ENCODE results near the gene LIME1. TPM values are rescaled to one million over a fixed set of nuclear protein-coding genes. Genes with fewer than 3 reads are reported as not detected.

The LIME1 gene
- total RNA-seq, 2 experiments from 2014 or later, result 7.3 to 10.2 TPM

- DNase-seq (no peak), ATAC-seq (no peak)
- H3K27me3 Mint-ChIP-seq, result no peaks in the 10 kb centered on the region
- H3K27ac Mint-ChIP-seq, result no peak overlapping the region
- peaks cover 15% of the 10 kb centered on the region for H3K36me3 Mint-ChIP-seq (ENCODE audit: low read depth)
- H3K4me3 Mint-ChIP-seq, result peak overlapping the region; percentile 49
- no peaks in the 10 kb centered on the region for H3K9me3 Mint-ChIP-seq (ENCODE audit: low read depth)
- intact Hi-C loops (cut with DNase I, micrococcal nuclease), result no loop called here
- CTCF ChIA-PET, result no interaction called here
- POLR2A ChIA-PET, result no interaction called here
- H3K4me1 Mint-ChIP-seq, result peaks cover 14% of the 10 kb centered on the region
These were observed 43.3 kb upstream of the LIME1 start for GRCh38 chr20:63693083-63693732.

GRCh38 chr20:63693733-63694583 is 42.5 kb upstream of the LIME1 start:
- H3K4me1 Mint-ChIP-seq, result peaks cover 19% of the 10 kb centered on the region
- CTCF ChIA-PET, result no interaction called here
- POLR2A ChIA-PET, result no interaction called here
- ATAC-seq (no peak), DNase-seq (no peak)
- H3K36me3 Mint-ChIP-seq (ENCODE audit: low read depth), result peaks cover 15% of the 10 kb centered on the region
- intact Hi-C loops (cut with DNase I, micrococcal nuclease), result no loop called here
- no peaks in the 10 kb centered on the region for H3K9me3 Mint-ChIP-seq (ENCODE audit: low read depth)
- H3K27me3 Mint-ChIP-seq, result no peaks in the 10 kb centered on the region
- H3K4me3 Mint-ChIP-seq, result peak overlapping the region; percentile 49
- no peak overlapping the region for H3K27ac Mint-ChIP-seq

- Mint-ChIP-seq H3K4me1 (peaks cover 24% of the 10 kb centered on the region), H3K4me3 (no peak overlapping the region), H3K9me3 (ENCODE audit: low read depth) (no peaks in the 10 kb centered on the region), H3K27ac (no peak overlapping the region), H3K27me3 (no peaks in the 10 kb centered on the region), H3K36me3 (ENCODE audit: low read depth) (peaks cover 15% of the 10 kb centered on the region)
- intact Hi-C loops (cut with DNase I, micrococcal nuclease), result loop anchor here in 1 of 2 experiments (5.0 kb wide), 1 partner anchor 42 kb away; the partner anchor contains the start of genes LIME1 and SLC2A4RG
- peak; percentile 5 for DNase-seq
- ATAC-seq, result no peak
- ChIA-PET CTCF (no interaction called here), POLR2A (no interaction called here)
These were observed 41.7 kb upstream of the LIME1 start for GRCh38 chr20:63694584-63695423.

- Mint-ChIP-seq H3K27me3 (no peaks in the 10 kb centered on the region), H3K4me3 (no peak overlapping the region), H3K27ac (no peak overlapping the region), H3K36me3 (ENCODE audit: low read depth) (peaks cover 13% of the 10 kb centered on the region), H3K4me1 (peaks cover 29% of the 10 kb centered on the region), H3K9me3 (ENCODE audit: low read depth) (no peaks in the 10 kb centered on the region)
- ATAC-seq (no peak), DNase-seq (peak; percentile 10)
- ChIA-PET POLR2A (interaction anchor here (0.7 kb wide), 1 partner anchor 764 kb away, joined by 3 read pairs; no protein-coding TSS in a partner anchor), CTCF (interaction anchor here (0.9 kb wide), 1 partner anchor 12 kb away, joined by 3 read pairs; the partner anchor contains the start of genes ARFRP1 and ZGPAT)
- intact Hi-C loops (cut with DNase I, micrococcal nuclease), result loop anchor here in 1 of 2 experiments (5.0 kb wide), 1 partner anchor 42 kb away; the partner anchor contains the start of genes LIME1 and SLC2A4RG
These were observed 40.8 kb upstream of the LIME1 start for GRCh38 chr20:63695424-63696305.

- ChIA-PET CTCF (interaction anchor here (0.9 kb wide), 1 partner anchor 11 kb away, joined by 3 read pairs; the partner anchor contains the start of genes ARFRP1 and ZGPAT), POLR2A (interaction anchor here (0.7 kb wide), 1 partner anchor 764 kb away, joined by 3 read pairs; no protein-coding TSS in a partner anchor)
- Mint-ChIP-seq H3K9me3 (ENCODE audit: low read depth) (no peaks in the 10 kb centered on the region), H3K27me3 (no peaks in the 10 kb centered on the region), H3K27ac (no peak overlapping the region), H3K36me3 (ENCODE audit: low read depth) (peaks cover 12% of the 10 kb centered on the region), H3K4me3 (no peak overlapping the region), H3K4me1 (peaks cover 29% of the 10 kb centered on the region)
- ATAC-seq, result peak; percentile 33
- DNase-seq, result peak; percentile 59
- intact Hi-C loops (cut with DNase I, micrococcal nuclease), result loop anchor here in 1 of 2 experiments (5.0 kb wide), 1 partner anchor 41 kb away; the partner anchor contains the start of genes LIME1 and SLC2A4RG
These were observed 40.2 kb upstream of the LIME1 start for GRCh38 chr20:63696306-63696627.

GRCh38 chr20:63696628-63697356 is 39.7 kb upstream of the LIME1 start, which contains the start of gene TNFRSF6B:
Gene TNFRSF6B (plus strand): TSS chr20:63696652. CDS start chr20:63696768, 116 bp downstream.
- CTCF ChIA-PET, result interaction anchor here (1.1 to 1.6 kb wide), 2 partner anchors 55 to 89 kb away, joined by 3 to 4 read pairs; no protein-coding TSS in a partner anchor
- peak within 1 kb of the TSS; percentile 23 for H3K4me3 Mint-ChIP-seq
- DNase-seq, result peak; percentile 49
- no peaks in the 10 kb centered on the region for H3K9me3 Mint-ChIP-seq (ENCODE audit: low read depth)
- intact Hi-C loops (cut with DNase I, micrococcal nuclease), result loop anchor here in 1 of 2 experiments (5.0 kb wide), 1 partner anchor 41 kb away; the partner anchor contains the start of genes LIME1 and SLC2A4RG
- H3K36me3 Mint-ChIP-seq (ENCODE audit: low read depth), result peaks cover 8% of the 10 kb centered on the region
- no peak within 1 kb of the TSS for H3K27ac Mint-ChIP-seq
- no peaks in the 10 kb centered on the region for H3K27me3 Mint-ChIP-seq
- POLR2A ChIA-PET, result interaction anchor here (0.6 to 0.9 kb wide), 3 partner anchors 10 to 765 kb away, joined by 3 to 5 read pairs (median 3); no protein-coding TSS in a partner anchor
- peak; percentile 18 for ATAC-seq
- peaks cover 29% of the 10 kb centered on the region for H3K4me1 Mint-ChIP-seq

GRCh38 chr20:63697357-63697867 is 39.1 kb upstream of the LIME1 start:
- H3K27me3 Mint-ChIP-seq, result no peaks in the 10 kb centered on the region
- peak; percentile 25 for DNase-seq
- ChIA-PET CTCF (interaction anchor here (0.7 to 1.6 kb wide), 3 partner anchors 55 to 220 kb away, joined by 3 to 4 read pairs (median 4); no protein-coding TSS in a partner anchor), POLR2A (interaction anchor here (0.6 to 0.9 kb wide), 3 partner anchors 10 to 412 kb away, joined by 3 to 5 read pairs (median 3); no protein-coding TSS in a partner anchor)
- no peak for ATAC-seq
- H3K36me3 Mint-ChIP-seq (ENCODE audit: low read depth), result peaks cover 6% of the 10 kb centered on the region
- no peaks in the 10 kb centered on the region for H3K9me3 Mint-ChIP-seq (ENCODE audit: low read depth)
- intact Hi-C loops (cut with DNase I, micrococcal nuclease), result loop anchor here in 1 of 2 experiments (5.0 kb wide), 1 partner anchor 40 kb away; the partner anchor contains the start of genes LIME1 and SLC2A4RG
- H3K4me3 Mint-ChIP-seq, result peak overlapping the region; percentile 23
- H3K4me1 Mint-ChIP-seq, result peaks cover 29% of the 10 kb centered on the region
- H3K27ac Mint-ChIP-seq, result no peak overlapping the region

- ATAC-seq (no peak), DNase-seq (peak; percentile 11)
- H3K4me3 Mint-ChIP-seq, result no peak overlapping the region
- H3K27me3 Mint-ChIP-seq, result no peaks in the 10 kb centered on the region
- ChIA-PET POLR2A (interaction anchor here (0.7 to 1.0 kb wide), 2 partner anchors 56 to 411 kb away, joined by 3 to 4 read pairs; no protein-coding TSS in a partner anchor), CTCF (interaction anchor here (0.7 to 1.6 kb wide), 6 partner anchors 9 to 220 kb away, joined by 3 to 5 read pairs (median 4); partner anchors contain the start of genes ARFRP1 and ZGPAT)
- no peak overlapping the region for H3K27ac Mint-ChIP-seq
- H3K9me3 Mint-ChIP-seq (ENCODE audit: low read depth), result no peaks in the 10 kb centered on the region
- intact Hi-C loops (cut with DNase I, micrococcal nuclease), result loop anchor here (2.0 to 5.0 kb wide), 2 partner anchors 39 to 161 kb away; partner anchors contain the start of genes LIME1 (in 1 of the 2), PTK6 (in 1 of the 2) and SLC2A4RG (in 1 of the 2)
- H3K36me3 Mint-ChIP-seq (ENCODE audit: low read depth), result peaks cover 4% of the 10 kb centered on the region
- peaks cover 29% of the 10 kb centered on the region for H3K4me1 Mint-ChIP-seq
These were observed 38.5 kb upstream of the LIME1 start for GRCh38 chr20:63697868-63698545.
